ENCODE measurements around the gene MYH15. TPM values are rescaled to one million over a fixed set of nuclear protein-coding genes. Genes with fewer than 3 reads are reported as not detected.
A peak's percentile ranks its signal among the peaks of the same experiment; 100 is the strongest.

The MYH15 gene
- polyA plus RNA-seq, 3 donors = not detected

GRCh38 chr3:108407886-108408285 lies 102.5 kb downstream of the MYH15 start:
- peak; percentile 28 to 52 (median 46) for DNase-seq
- Histone ChIP-seq H3K27ac (ENCODE audit: low read depth in 1 of 2, low read length in 2 of 2) (no peak overlapping the region), H3K4me3 (replicated peaks in 1 of 3; ENCODE audit: low read depth in 2 of 3, low read length in 3 of 3) (no peak overlapping the region), H3K9me3 (replicated peaks in 1 of 2; ENCODE audit: control insufficient read depth in 1 of 2, insufficient read depth in 1 of 2, low read length in 2 of 2) (no peaks in the 10 kb centered on the region), H3K79me2 (ENCODE audit: insufficient read depth, low read length) (no peaks in the 10 kb centered on the region), H2AFZ (ENCODE audit: insufficient read depth, low read depth, low read length, poor library complexity, severe bottlenecking) (no peak overlapping the region), H3K27me3 (ENCODE audit: control insufficient read depth in 2 of 2, insufficient read depth in 2 of 2, low read length in 2 of 2) (no peaks in the 10 kb centered on the region), H3K9ac (ENCODE audit: insufficient read depth, low read length, poor library complexity, severe bottlenecking) (no peak overlapping the region), H3K4me2 (replicated peaks; ENCODE audit: extremely low read depth, low read length, poor library complexity, severe bottlenecking) (no peak overlapping the region), H4K20me1 (ENCODE audit: insufficient read depth, low read length) (no peaks in the 10 kb centered on the region), H3K4me1 (ENCODE audit: control insufficient read depth in 1 of 2, insufficient read depth in 2 of 2, low read length in 2 of 2) (peaks cover 24 to 27% of the 10 kb centered on the region in 2 donors), H3K36me3 (replicated peaks in 1 of 2; ENCODE audit: control insufficient read depth in 1 of 2, insufficient read depth in 2 of 2, low read length in 2 of 2) (no peaks in the 10 kb centered on the region)
- peaks cover 30% of the 10 kb centered on the region for H3K4me1 Mint-ChIP-seq
- intact Hi-C loops (cut with micrococcal nuclease) = loop anchor here in 1 of 2 donors (5.0 kb wide), 1 partner anchor 316 kb away; the partner anchor contains the start of gene CD47
- no peak overlapping the region for H3K4me3 Mint-ChIP-seq
- WGBS (ENCODE audit: insufficient coverage) = no CpG with 5 or more reads among the region's 3 CpGs
- H3K36me3 Mint-ChIP-seq = no peaks in the 10 kb centered on the region
- no peaks in the 10 kb centered on the region for H3K9me3 Mint-ChIP-seq
- H3K27me3 Mint-ChIP-seq (ENCODE audit: low read depth in 3 of 3) = no peaks in the 10 kb centered on the region
- TF ChIP-seq CTCF (IDR thresholded peaks at IDR 0.05) = no peak
- H3K27ac Mint-ChIP-seq = peak overlapping the region in 3 of 7 donors; percentile 17 to 78 (median 28)

- no peaks in the 10 kb centered on the region for H3K9me3 ChIP-seq (replicated peaks in 1 of 2; ENCODE audit: control insufficient read depth in 1 of 2, insufficient read depth in 1 of 2, low read length in 2 of 2)
- Mint-ChIP-seq H3K4me1 (peaks cover 30% of the 10 kb centered on the region), H3K9me3 (no peaks in the 10 kb centered on the region), H3K27ac (peak overlapping the region in 4 of 7 donors; percentile 27 to 77 (median 62)), H3K4me3 (no peak overlapping the region), H3K36me3 (no peaks in the 10 kb centered on the region), H3K27me3 (ENCODE audit: low read depth in 3 of 3) (no peaks in the 10 kb centered on the region)
- H3K79me2 ChIP-seq (ENCODE audit: insufficient read depth, low read length) = no peaks in the 10 kb centered on the region
- H3K4me2 ChIP-seq (replicated peaks; ENCODE audit: extremely low read depth, low read length, poor library complexity, severe bottlenecking) = no peak overlapping the region
- peaks cover 24 to 27% of the 10 kb centered on the region in 2 donors for H3K4me1 ChIP-seq (ENCODE audit: control insufficient read depth in 1 of 2, insufficient read depth in 2 of 2, low read length in 2 of 2)
- H3K27me3 ChIP-seq (ENCODE audit: control insufficient read depth in 2 of 2, insufficient read depth in 2 of 2, low read length in 2 of 2) = no peaks in the 10 kb centered on the region
- H3K27ac ChIP-seq (ENCODE audit: low read depth in 1 of 2, low read length in 2 of 2) = no peak overlapping the region
- H3K4me3 ChIP-seq (replicated peaks in 1 of 3; ENCODE audit: low read depth in 2 of 3, low read length in 3 of 3) = no peak overlapping the region
- no peaks in the 10 kb centered on the region for H4K20me1 ChIP-seq (ENCODE audit: insufficient read depth, low read length)
- intact Hi-C loops (cut with micrococcal nuclease) = loop anchor here in 1 of 2 donors (5.0 kb wide), 1 partner anchor 314 kb away; the partner anchor contains the start of gene CD47
- no peak overlapping the region for H3K9ac ChIP-seq (ENCODE audit: insufficient read depth, low read length, poor library complexity, severe bottlenecking)
- whole genome bisulfite sequencing (ENCODE audit: insufficient coverage) = 72% methylated on average over 3 of the region's 7 CpGs
- DNase-seq = peak in 2 of 3 donors; percentile 39 to 66
- TF ChIP-seq CTCF (IDR thresholded peaks at IDR 0.05) = peak; percentile 83
- H3K36me3 ChIP-seq (replicated peaks in 1 of 2; ENCODE audit: control insufficient read depth in 1 of 2, insufficient read depth in 2 of 2, low read length in 2 of 2) = no peaks in the 10 kb centered on the region
- no peak overlapping the region for H2AFZ ChIP-seq (ENCODE audit: insufficient read depth, low read depth, low read length, poor library complexity, severe bottlenecking)
These were observed 103.7 kb downstream of the MYH15 start for GRCh38 chr3:108406661-108407206.

All from CD14-positive monocyte (primary cell).